ENCODE data around the gene NBEAL2.

NBEAL2 gene

GRCh38 chr3:46986782-46987310 lies 7.4 kb downstream of the NBEAL2 start:
- no peak for FAIRE-seq

GRCh38 chr3:46987319-46987742 lies 7.9 kb downstream of the NBEAL2 start:
- FAIRE-seq = no peak

- no peak for FAIRE-seq
These were observed 8.4 kb downstream of the NBEAL2 start for GRCh38 chr3:46987743-46988401.

GRCh38 chr3:46988616-46989015 lies 9.2 kb downstream of the NBEAL2 start:
- no peak for FAIRE-seq

- no peak for FAIRE-seq
These were observed 9.8 kb downstream of the NBEAL2 start for GRCh38 chr3:46989146-46989810.

GRCh38 chr3:46990573-46991374 lies 11.3 kb downstream of the NBEAL2 start:
- FAIRE-seq = no peak

GRCh38 chr3:46991406-46992165 lies 12.1 kb downstream of the NBEAL2 start:
- no peak for FAIRE-seq

- no peak for FAIRE-seq
These were observed 12.8 kb downstream of the NBEAL2 start for GRCh38 chr3:46992231-46992630.

GRCh38 chr3:46993292-46993691 lies 13.8 kb downstream of the NBEAL2 start:
- no peak for FAIRE-seq

GRCh38 chr3:46993986-46994385 lies 14.5 kb downstream of the NBEAL2 start:
- FAIRE-seq = no peak

GRCh38 chr3:46994801-46995731 lies 15.6 kb downstream of the NBEAL2 start:
- no peak for FAIRE-seq

GRCh38 chr3:46995901-46996562 lies 16.6 kb downstream of the NBEAL2 start:
- FAIRE-seq = no peak

- no peak for FAIRE-seq
These were observed 17.4 kb downstream of the NBEAL2 start for GRCh38 chr3:46996689-46997452.

- no peak for FAIRE-seq
These were observed 18.1 kb downstream of the NBEAL2 start for GRCh38 chr3:46997453-46998091.

GRCh38 chr3:46998121-46998851 lies 18.8 kb downstream of the NBEAL2 start:
- no peak for FAIRE-seq

- no peak for FAIRE-seq
These were observed 19.5 kb downstream of the NBEAL2 start for GRCh38 chr3:46998852-46999515.

- no peak for FAIRE-seq
These were observed 20.2 kb downstream of the NBEAL2 start for GRCh38 chr3:46999516-47000197.

Measured in endometrium (tissue), 2 donors.